ENCODE data around the gene INCENP. TPM values are rescaled to one million over a fixed set of nuclear protein-coding genes. Genes with fewer than 3 reads are reported as not detected.

INCENP gene
- total and polyA plus RNA-seq, 2 of the 13 experiments (the other 11 are each of a cell fraction or from before 2014, with no cell fraction given), result 14.1 to 37.3 TPM

DNA sequence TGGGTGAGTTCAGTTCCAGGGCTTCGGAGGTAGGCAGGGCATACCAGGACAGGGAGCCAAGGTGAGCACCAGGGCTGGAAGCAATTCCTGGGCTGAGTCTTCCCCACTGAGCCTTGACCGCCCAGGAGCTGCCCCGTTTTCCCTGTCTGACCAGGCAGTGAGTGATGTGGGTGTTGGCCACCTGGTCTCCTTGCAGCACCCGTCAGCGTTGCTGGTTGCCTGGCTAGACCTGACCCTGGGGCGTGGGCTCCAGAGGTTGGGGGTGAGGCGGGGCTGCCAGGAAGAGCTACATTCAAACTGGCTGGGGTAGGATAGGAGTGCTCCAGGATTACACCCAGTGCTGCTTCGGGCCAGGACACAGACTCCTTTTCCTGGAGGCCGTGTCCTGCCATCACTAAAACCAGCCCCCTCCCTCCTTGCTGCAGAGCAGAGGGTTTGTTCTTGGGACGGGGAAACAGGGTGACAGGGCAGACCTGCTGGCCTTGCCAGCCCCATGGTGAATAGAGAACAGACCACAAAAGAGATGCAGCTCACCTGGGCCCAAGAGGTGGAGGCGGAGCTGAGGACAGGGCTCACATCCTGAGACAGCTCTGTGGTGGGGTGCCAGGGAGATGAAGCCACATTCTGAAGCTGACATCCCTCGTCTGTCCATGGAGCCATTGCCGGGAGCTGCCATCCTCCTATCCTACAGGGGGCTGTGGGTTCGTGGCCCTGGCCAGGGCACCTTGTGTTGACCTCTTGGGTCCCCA is 14.2 kb downstream of the INCENP start:
- ATAC-seq (no peak), DNase-seq (ENCODE audit: low spot score) (no peak), FAIRE-seq (no peak)
- H4K20me1 ChIP-seq (ENCODE audit: insufficient read depth, low read length), result peaks cover 4% of the 10 kb centered on the region; the same call in 1 of the 2 replicates
- WGBS (ENCODE audit: low lambda C conversion rate), result 100% methylated on average over 5 of the region's 14 CpGs
- no peaks in the 10 kb centered on the region for H3K9me3 ChIP-seq (ENCODE audit: low read length)
- in situ Hi-C loops (cut with HindIII; ENCODE audit: extremely low pct_ligation_motif_present, low pct_unique_long_range_greater_than_20kb) (no loop called here), intact Hi-C loops (cut with micrococcal nuclease; ENCODE audit: unreplicated experiment) (no loop called here)
- H3K27me3 ChIP-seq (ENCODE audit: control insufficient read depth in 1 of 2, insufficient read depth in 2 of 2, low read length in 2 of 2), result no peaks in the 10 kb centered on the region
- TF ChIP-seq MIXL1 (CRISPR knock-in tag; IDR thresholded peaks at IDR 0.05) (no peak), CHCHD3 (CRISPR knock-in tag; IDR thresholded peaks at IDR 0.05) (no peak), ZSCAN29 (CRISPR knock-in tag; conservative IDR thresholded peaks at IDR 0.05) (no peak), ZNF790 (CRISPR knock-in tag; IDR thresholded peaks at IDR 0.05; ENCODE audit: borderline replicate concordance) (no peak), ZNF878 (CRISPR knock-in tag; IDR thresholded peaks at IDR 0.05) (no peak), ZNF577 (CRISPR knock-in tag; IDR thresholded peaks at IDR 0.05; ENCODE audit: borderline replicate concordance, low read depth) (no peak), TOPORS (CRISPR knock-in tag; IDR thresholded peaks at IDR 0.05) (no peak), HNRNPL (IDR thresholded peaks at IDR 0.05; ENCODE audit: low read depth, low read length) (no peak), ZNF329 (CRISPR knock-in tag; IDR thresholded peaks at IDR 0.05; ENCODE audit: low read depth) (no peak), ETV6 (CRISPR knock-in tag; conservative IDR thresholded peaks at IDR 0.05) (no peak), AKAP8 (CRISPR knock-in tag; IDR thresholded peaks at IDR 0.05) (no peak), ZNF296 (CRISPR knock-in tag; conservative IDR thresholded peaks at IDR 0.05) (no peak), SNAPC2 (CRISPR knock-in tag; IDR thresholded peaks at IDR 0.05) (no peak), ZEB1 (IDR thresholded peaks at IDR 0.05; ENCODE audit: insufficient replicate concordance, low read depth) (no peak), HOXA7 (CRISPR knock-in tag; IDR thresholded peaks at IDR 0.05) (no peak), ZNF468 (CRISPR knock-in tag; IDR thresholded peaks at IDR 0.05) (no peak)
- TF ChIP-seq, protein P1, sequence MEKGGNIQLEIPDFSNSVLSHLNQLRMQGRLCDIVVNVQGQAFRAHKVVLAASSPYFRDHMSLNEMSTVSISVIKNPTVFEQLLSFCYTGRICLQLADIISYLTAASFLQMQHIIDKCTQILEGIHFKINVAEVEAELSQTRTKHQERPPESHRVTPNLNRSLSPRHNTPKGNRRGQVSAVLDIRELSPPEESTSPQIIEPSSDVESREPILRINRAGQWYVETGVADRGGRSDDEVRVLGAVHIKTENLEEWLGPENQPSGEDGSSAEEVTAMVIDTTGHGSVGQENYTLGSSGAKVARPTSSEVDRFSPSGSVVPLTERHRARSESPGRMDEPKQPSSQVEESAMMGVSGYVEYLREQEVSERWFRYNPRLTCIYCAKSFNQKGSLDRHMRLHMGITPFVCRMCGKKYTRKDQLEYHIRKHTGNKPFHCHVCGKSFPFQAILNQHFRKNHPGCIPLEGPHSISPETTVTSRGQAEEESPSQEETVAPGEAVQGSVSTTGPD (CRISPR knock-in tag; IDR thresholded peaks at IDR 0.05), result no peak
- TF ChIP-seq, protein P2, sequence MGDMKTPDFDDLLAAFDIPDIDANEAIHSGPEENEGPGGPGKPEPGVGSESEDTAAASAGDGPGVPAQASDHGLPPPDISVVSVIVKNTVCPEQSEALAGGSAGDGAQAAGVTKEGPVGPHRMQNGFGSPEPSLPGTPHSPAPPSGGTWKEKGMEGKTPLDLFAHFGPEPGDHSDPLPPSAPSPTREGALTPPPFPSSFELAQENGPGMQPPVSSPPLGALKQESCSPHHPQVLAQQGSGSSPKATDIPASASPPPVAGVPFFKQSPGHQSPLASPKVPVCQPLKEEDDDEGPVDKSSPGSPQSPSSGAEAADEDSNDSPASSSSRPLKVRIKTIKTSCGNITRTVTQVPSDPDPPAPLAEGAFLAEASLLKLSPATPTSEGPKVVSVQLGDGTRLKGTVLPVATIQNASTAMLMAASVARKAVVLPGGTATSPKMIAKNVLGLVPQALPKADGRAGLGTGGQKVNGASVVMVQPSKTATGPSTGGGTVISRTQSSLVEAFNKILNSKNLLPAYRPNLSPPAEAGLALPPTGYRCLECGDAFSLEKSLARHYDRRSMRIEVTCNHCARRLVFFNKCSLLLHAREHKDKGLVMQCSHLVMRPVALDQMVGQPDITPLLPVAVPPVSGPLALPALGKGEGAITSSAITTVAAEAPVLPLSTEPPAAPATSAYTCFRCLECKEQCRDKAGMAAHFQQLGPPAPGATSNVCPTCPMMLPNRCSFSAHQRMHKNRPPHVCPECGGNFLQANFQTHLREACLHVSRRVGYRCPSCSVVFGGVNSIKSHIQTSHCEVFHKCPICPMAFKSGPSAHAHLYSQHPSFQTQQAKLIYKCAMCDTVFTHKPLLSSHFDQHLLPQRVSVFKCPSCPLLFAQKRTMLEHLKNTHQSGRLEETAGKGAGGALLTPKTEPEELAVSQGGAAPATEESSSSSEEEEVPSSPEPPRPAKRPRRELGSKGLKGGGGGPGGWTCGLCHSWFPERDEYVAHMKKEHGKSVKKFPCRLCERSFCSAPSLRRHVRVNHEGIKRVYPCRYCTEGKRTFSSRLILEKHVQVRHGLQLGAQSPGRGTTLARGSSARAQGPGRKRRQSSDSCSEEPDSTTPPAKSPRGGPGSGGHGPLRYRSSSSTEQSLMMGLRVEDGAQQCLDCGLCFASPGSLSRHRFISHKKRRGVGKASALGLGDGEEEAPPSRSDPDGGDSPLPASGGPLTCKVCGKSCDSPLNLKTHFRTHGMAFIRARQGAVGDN (CRISPR knock-in tag; IDR thresholded peaks at IDR 0.05), result no peak
- TF ChIP-seq, protein P3, sequence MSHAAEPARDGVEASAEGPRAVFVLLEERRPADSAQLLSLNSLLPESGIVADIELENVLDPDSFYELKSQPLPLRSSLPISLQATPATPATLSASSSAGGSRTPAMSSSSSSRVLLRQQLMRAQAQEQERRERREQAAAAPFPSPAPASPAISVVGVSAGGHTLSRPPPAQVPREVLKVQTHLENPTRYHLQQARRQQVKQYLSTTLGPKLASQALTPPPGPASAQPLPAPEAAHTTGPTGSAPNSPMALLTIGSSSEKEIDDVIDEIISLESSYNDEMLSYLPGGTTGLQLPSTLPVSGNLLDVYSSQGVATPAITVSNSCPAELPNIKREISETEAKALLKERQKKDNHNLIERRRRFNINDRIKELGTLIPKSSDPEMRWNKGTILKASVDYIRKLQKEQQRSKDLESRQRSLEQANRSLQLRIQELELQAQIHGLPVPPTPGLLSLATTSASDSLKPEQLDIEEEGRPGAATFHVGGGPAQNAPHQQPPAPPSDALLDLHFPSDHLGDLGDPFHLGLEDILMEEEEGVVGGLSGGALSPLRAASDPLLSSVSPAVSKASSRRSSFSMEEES (CRISPR knock-in tag; IDR thresholded peaks at IDR 0.05), result no peak
- BruUV-seq (replicated peaks), result no TSS peak
- H3K9ac ChIP-seq (ENCODE audit: insufficient read depth, low read depth, low read length), result no peak overlapping the region
- POLR2A ChIA-PET, result no interaction called here
- no peak overlapping the region for H3K4me2 ChIP-seq (ENCODE audit: low read depth, low read length)
- H2AFZ ChIP-seq (ENCODE audit: low read length), result no peak overlapping the region
- H3K4me1 ChIP-seq (ENCODE audit: insufficient read depth, low read length), result no peaks in the 10 kb centered on the region
- CTCF ChIA-PET (ENCODE audit: low intra/inter-chr PET ratio, low total read pairs), result no interaction called here
- H3K27ac ChIP-seq (ENCODE audit: extremely low read length, insufficient read depth, low read length), result no peak overlapping the region
- peaks cover 28 to 66% of the 10 kb centered on the region in 2 experiments; a peak in 4 of 5 replicates for H3K36me3 ChIP-seq (replicated peaks in 1 of 2; ENCODE audit: control insufficient read depth in 1 of 2, insufficient read depth in 2 of 2, low read length in 2 of 2)
- peaks cover 12% of the 10 kb centered on the region for H3K79me2 ChIP-seq (ENCODE audit: insufficient read depth, low read length)
- H3K4me3 ChIP-seq (replicated peaks in 1 of 3; ENCODE audit: insufficient read depth in 1 of 3, low read depth in 2 of 3, low read length in 3 of 3), result no peak overlapping the region

Measured in HepG2 (cell line).